Measurements from ENCODE around the gene TP53I13.

TP53I13 gene

DNA sequence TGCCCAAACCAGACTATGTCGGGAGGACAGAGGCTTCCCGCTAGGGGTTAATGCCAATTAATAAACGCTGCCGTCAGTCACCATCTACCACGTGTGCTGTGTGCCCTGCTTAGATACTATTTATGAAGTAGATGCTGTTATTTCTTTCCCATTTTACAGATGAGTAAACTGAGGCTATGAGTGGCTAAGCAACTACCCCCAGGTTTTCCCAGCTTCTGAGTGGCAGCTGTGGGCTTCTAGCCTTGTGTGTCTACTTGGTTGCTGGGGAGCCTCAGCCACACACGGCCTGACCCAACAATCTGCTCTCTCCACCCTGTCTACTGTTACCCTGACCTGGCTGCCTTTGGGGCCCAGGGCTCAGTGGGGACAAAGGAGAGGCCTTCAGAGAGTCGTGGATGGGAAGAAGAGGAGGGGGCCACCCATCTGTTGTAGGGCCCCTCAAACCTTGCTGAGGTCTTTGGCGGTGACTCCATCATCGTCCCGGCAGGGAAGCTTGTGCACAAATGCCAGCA, 13.8 kb downstream of the TP53I13 start:
- no peak for DNase-seq

DNA sequence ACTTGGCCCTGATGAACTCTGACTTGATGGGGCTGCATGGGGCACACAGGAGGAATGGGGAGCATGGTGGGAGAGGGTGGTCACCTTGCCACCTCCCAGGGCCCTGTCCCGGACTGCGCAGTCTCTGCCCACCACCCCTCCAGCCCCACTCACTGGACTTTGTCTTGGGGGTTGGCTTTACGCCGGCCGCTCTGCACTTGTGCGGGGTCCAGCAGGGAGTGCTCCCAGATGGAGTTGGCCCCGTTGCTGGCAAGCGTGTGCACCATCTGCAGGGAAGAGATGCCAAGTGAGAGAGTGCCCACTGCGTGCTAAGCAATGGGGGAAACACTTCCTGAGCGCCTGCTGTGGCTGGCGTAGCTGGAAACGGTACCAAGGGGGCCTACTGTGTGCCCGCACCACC, 14.3 kb downstream of the TP53I13 start:
- no peak for DNase-seq

DNA sequence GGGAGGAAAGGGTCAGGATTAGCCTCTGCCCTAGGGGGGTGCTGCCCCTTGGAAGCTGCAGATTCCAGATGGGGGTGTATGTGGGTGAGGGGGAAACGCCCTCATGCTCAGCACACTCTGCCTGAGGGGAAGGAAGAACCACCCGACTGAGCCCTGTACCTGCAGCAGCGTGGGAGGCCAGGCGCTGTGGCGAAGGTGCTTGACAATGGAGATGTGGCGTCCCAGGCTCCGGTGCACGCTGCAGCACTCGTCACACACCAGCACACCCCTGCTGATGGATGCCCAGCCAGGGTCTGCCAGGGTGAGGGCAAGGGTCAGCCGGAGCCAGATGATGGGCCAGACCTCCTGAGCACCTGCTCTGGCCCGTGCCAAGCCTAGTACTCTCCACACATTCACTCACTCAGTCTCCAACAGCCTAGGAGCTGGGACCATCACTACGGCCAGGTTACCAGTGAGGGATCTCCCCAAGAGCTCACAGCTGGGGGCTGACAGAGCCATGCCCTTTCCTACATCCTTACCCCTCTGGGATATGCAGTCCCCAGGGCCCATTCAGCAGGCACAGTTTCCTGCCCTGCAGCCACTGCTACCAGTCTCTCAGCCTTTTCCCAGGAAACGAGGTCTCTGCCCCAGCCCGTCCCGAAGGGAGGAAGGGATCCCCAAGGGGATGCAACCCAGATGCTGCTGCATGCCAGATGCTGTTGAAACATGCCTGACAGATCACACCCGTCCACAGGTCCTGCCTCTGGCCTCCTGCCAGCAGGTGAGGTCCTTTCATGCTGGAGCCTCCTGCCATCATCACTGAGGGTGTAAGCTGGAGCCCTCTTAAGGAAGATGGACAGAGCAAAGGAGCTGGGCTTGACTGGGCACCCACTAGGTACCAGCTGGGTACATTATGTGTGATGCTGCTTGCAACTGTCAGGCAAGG, 15.1 kb downstream of the TP53I13 start:
- DNase-seq = no peak

DNA sequence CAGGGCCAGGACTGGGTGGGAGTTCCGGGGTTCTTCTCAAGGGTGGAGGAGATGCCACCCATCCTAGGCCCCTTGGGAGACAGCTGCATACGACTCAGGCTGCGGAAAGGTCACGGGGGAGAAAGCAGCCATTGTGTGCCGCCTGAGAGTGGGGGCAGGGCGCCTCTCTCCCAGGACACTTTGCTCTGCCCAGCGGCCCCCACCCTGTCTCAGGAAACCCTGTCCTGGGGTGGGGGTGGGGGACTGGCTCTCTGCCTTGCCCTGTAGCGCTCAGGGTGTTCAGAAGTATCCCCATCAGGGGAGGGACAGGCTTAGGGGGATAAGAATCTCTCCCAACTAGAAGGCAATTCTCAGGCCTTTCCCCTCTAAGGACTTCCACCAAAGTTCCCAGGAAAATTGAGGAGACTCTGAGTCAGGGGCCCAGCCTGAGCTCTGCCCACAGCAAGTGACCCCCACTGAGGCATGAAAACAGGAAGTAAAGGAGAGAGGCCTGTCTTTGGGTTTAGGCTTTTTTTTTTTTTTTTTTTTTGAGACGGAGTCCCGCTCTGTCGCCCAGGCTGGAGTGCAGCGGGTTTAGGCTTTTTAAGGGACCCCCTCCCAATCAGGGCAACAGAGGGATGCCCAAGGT, 16.1 kb downstream of the TP53I13 start:
- DNase-seq = no peak

DNA sequence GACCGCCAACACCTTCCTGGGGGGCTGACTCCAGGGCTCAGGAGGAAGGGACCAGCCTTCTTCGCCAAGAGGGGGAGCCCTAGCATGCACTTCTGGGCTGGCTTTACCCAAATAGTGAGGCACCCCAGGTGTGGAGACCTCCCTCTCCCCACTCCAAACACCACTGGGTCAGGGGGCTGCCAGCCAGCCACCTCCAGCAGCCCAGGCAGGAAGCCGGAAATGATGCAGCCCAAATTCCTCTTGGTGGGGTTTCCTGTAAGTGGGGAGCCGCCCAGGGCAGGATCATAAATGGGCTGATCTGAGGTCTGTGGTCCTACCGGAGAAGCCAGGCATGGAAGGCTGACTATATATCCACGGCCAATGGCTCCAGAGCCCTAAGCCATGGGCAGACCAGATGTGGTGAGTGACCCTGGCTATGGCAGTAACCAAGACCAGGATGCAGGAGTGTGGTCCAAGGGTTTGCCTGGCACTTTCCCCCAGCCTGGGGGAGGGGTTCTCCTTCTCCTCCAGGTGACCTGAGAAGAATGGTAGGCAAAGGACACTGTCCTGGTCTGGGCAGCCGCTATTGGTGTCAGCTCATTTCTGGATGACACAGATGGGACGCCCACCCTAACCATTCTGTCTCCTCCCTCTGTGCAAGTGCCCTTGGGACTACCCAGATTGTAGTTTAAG, 16.7 kb downstream of the TP53I13 start:
- peak in 1 of 2 experiments; percentile 36 for DNase-seq

DNA sequence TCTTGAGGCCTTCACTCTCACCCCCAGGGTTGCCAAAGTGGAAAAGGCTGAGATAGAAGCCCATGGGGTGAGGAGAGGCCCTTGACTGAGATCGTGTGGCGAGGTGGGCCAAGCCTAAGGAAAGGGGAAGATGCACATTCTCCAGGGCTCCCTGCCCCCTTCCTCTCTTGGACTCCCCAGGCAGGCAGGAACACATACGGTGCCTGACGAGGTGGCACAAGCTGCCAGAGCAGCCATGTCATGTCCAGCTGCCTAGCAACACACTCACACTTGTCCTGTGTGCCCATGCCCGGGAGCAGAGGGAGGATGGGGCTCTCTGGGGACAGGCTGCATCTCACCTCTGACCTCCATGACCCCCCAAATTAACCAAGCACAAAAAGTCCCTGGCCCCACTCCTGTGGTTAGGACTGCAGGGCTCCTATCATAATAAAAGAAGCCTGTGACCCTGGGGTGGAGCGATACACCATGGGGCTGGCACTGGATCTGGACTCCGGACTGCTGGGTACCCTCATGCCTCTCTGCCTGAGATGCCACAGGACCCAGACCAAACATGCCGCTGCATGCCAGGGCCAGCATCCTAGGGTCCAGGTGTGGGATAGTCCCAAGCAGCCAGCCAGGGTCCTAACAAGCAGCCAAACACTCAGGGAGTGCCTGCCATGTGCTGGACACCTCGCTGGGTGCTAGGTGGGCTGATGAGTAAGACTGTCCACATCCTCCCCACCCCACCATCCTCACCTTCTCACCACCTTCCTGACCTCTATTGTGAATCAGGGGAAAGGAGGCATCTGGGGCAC, 18.4 kb downstream of the TP53I13 start:
- no peak for DNase-seq

DNA sequence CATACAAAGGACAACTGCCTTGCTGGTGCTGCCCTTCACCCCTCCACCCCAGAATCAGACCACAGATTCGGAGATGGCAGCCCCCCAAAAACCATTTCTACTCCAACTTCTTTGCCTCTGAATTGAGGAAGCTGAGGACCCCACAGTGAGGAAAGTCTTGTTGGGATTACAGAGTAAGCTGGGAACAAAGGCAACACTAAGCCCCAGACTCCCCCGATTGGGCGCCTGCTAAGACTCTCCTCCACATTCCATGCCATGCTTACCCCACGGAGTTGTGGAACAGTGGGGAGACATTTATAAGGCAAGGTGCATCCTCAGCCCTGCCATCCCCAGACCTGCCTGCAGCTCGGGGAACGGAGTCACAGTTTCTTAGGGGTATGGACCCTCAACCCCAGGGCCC, 19.1 kb downstream of the TP53I13 start:
- no peak for DNase-seq

DNA sequence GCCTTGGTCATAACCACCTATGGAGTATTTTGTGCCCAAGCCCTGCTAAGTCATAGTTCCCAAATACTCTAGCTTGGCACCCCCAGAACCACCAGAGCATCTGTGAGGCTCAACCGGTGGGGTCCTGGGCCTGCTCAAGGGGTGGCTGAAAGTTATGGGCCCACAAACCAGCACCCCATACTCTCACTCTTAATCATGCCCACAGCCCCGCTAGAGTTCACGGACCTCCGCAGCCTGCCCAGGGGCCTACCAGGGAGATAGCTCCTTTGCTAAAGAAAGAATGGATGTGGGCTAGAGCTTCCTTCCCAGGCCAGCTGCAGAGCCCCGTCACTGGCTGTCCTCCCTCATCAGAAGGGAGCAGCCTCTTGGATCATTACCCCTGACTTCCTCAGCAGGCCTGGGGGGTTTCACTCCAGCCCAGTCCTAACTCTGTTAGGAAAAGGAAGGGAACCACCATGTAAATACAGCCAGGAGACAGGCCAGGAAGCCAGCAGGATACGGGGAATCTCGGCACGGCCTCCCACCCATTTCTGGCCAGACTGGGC, 19.6 kb downstream of the TP53I13 start:
- no peak for DNase-seq

DNA sequence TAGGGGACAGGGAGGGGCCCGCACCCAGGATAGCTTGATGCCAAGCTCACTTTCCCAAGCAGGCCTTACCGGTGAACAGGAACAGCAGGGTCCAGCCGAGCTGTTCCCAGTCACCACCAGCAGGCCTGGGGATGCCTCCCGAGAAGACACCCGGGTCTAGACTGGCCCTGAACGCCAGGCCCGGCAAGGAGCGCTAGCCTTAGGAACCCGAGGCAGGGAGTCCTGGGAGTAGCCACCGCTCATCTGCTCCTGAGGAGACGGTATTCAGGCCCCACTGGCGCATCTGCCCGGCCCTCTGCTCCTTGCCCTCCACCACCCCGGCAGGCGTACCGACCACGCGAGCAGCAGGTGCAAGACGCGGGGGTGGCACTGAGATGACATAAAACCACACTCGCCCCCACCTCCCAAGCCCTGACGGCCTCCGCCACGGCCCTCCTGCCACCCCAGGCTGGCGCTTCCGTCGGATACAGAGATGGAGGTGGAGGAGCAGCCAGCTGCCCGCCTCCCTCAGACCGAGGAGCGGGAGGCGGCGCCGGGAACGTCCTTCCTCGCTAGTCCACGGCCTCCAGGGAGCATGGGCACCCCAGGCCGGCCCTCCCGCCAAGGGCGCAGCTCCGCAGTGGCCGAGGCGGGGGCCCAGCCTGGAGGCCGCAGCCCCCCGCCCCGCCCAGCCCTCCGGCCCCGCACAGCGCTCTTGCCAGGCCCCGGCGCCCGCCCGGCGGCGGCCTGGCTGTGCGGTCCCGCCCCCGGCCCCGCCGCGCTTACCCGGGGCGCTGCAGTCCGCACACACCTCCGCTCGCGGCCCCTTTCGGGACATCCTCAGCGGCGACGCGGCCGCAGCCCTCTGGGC, 20.3 kb downstream of the TP53I13 start:
- peak; percentile 50 to 61 for DNase-seq

DNA sequence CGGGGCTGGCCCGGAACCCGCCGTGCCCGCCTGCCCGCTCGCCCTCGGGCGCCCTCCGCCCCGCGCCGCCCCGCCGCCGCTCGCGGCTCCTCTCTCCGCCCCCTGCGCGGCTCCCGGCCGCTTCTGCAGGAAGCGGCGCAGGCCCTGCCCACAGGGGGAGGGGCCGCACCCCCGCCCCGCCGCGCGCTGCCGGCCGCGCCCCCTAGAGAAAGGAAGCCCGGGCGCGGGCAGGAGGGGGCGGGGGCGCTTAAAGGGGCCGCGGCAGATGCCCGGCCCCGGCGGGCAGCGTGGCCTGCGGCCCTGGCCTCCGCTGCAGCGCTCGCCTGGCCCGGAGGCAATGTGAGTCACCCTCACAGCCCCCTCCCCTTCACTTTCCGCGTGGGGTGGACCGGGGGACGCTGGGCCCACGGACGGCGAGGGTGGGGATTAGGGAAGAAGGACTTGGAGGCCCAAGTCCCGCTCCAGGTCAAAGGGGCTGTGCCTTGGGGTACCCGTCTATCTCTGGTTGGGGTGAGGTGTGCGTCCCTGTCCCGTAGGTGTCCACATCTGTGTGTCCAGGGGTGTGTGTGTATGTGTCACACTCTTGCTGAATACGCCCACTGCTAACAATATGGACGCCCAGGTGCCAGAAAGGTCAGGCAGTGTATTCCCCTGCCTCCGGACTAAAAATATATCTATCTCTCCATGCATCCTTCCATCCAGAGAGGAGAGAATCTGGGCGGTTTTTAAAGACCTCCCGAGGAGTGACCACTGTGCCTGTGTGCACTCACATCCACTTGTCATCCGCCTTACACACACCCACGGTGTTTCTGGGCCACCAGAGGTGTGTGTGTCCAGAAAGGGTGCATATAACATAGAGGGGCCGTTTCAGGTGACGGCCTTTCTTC, 21.3 kb downstream of the TP53I13 start, which contains the start of gene GIT1:
Gene GIT1, minus strand, starts transcription at position 125 of the 887 bp plus-strand sequence. CDS start 270 bp downstream, outside the sequence.
- DNase-seq = peak; percentile 77 to 84

DNA sequence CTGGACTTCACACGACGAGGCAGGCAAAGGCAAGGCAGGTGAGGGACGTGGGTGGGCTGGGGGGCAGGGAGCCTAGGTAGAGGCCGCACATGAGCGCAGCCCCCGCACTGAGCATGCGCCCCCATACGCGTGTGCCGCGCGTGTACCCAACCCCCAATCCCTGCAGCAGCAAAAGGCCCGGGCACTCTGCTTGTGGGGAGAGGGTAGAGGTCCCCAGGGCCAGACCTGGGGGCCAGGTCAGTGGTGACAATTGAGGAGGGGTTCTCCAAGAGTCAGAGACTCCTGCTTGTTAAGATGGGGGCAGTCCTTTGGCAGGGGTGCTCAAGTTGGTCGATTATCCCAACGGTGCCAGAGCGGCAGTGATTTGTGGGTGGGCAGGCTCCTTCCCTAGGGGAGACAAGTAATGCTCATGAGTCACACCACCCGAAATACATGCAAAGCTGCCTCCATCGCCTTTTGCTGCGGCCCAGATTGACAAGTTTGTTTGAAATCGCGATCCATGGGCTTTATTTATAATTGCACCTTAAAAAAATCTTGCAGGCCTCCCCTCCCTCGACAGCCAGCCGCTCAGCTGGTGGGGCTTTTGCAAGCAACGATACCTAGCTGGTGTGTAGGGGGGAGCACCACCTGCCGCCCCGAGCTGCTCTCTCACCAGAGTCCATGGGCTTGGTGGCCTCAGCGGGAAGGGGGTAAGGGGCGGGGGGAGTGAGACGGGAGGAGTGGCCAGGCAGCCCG, 22.1 kb downstream of the TP53I13 start:
- DNase-seq = no peak

DNA sequence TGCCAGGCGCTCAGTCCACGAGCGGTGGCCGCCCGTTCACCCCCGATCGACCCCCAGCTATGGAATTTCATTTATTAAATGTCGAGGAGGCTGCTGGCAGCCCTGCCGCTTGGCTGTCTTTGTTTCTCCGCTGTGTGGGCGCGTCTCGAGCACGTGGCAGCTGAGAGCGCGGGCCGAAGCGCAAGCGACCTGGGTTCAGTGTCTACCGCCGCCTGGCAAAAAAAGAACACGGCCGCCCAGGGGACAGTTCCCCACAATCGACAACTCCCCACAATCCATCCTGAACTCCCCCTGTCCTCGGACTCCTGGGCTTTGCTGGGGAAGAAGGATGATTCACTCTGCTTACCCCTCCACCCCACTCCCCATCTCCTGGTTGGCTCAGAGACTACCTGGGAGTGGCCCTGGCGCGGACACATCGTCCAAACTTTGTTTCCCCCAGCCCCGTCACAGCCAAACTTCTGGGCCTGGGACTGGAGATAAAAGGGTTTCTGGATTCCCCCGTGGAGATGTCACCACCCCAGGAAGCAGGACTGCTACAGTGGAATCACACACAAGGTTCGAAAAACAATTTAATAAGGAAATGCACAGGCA, 22.7 kb downstream of the TP53I13 start:
- peak; percentile 56 to 62 for DNase-seq

DNA sequence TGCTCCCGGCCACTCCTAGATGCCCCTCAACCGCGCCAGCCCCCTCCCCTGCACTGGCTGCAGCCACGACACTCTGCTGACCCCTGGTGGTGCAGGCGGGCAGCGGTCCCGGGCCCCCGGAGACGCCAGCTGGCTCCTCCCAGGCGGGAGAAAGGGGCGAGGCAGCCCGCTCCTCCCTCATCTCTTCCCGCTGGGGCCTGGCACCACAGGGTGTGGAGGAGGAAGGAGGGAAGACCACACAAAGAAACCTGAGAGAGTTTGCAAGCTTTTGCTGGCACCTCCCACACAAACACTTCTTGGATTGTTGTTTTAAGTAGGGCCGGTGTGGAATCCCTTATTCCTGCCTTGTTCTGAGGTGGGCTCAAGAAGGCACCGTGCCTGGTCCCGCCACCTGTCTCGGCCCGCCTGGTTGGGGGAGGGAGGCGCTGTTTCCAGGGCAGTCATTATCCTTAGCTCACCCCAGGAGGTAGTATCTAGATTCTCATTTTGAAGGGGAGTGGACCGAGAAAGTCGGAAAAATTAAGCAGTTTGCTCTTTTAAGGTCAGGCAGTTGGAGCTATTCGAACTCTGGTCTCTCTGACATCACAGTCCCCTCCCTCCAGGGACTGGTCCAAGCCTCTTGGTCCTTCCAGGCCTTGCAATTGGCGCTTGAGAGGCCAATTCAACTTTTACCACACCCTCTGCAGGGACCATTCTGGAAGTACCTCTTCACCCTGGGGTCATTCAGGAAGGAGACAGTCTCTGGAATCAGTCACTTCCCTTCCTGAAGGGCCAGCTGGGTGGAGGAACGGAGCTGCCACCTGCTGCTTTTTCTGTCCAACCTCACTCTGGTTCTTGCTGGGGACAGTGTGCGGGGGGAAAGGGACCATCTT, 23.5 kb downstream of the TP53I13 start:
- DNase-seq = peak; percentile 90 to 93

DNA sequence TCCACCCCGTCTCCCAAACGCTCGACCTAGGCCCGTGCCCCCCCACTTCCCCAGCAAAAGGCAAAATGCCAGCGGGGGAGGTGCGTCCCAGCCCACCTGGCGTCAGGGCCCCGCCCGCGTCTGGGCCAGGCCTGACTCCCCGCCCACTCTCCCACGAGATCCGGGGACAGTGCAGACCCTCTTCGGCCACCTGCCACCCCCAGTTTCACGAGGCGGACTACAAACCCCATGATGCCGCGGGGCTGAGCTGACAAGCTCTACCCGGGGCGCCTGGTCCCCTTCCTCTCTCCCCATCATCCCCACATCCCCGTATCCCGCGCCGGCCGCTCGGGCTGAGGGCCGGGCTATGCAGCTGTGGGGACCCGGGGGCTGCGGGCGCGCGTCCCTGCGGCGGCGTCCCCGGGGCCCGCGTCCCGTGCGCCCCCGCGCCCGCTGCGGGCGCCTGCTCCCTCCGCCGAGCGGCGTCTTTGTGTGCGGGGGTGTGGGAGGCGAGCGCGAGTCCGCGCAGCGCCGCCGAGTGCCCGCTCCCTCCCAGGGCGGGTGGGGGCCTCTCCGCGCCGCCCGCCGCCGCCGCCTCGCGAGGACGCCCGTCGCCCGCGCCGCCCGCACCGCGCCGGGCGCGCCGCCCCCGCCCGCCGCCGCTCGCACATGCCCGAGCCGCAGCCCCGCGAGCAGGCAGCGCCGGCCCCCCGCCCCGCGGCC, 24.5 kb downstream of the TP53I13 start, which contains the start of gene ANKRD13B:
Gene ANKRD13B, plus strand, starts transcription at position 283 of the 702 bp plus-strand sequence. CDS start 490 bp downstream, outside the sequence.
- peak; percentile 57 to 70 for DNase-seq

DNA sequence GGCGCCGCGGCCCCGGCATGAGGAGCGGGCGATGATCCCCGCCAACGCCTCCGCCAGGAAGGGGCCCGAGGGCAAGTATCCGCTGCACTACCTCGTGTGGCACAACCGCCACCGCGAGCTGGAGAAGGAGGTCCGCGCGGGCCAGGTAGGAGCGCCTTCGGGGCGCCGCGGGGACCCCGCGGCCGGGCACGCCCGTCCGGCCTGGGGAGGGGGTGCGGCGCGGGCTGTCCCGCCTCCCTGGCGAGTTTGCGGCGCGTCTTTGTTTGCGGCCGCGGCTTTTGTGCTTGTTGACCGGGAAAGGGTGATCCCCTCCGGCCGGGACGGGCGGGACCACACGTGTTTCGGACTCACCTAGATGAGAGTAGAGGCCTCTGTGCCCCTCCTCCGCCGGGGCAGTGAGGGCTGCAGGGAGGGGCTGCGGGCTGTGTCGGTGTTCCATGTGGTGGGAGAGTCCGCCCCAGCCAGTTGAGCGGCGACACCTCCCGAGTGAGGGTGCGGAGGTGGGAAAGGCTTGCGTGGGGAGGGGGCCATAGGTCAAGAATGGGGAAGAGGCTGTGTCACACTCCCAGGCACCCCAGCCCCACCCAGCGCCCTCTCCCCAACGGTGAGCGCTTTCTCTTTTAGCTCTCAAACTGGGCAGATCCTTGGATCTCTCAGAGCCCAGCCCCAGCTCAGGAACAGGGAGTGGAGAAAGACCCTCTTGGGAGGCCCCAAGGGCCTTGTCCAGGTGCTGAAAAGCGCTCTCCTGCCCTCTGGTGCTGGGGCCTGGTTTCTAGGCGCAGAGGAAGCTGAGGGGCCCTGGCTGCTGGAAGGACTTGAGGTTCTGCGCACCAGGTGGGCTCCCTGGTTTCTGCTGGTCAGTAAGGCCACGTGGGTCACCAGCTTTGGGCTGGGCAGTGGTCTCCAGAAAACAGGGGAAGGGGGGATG, 25.4 kb downstream of the TP53I13 start:
- peak in 1 of 2 experiments; percentile 38 for DNase-seq
